Panc1 (cell line): ENCODE data around the gene SLC5A9. TPM values are rescaled to one million over a fixed set of nuclear protein-coding genes. Genes with fewer than 3 reads are reported as not detected.
A peak's percentile ranks its signal among the peaks of the same experiment; 100 is the strongest.
"Not testable (repeated sequence)": the region's sequence is repeated elsewhere in the genome, so short reads cannot be mapped to it uniquely, and the experiment has no call there.

ENCODE experiments used
- ATAC-seq: fragments of 200-7000 bp; cut with Tn5 transposase; 2 replicates; pipeline ENCODE4 v1.9.1; 2020; ENCODE audit warnings: mild to moderate bottlenecking, moderate library complexity
- BruUV-seq: library from RNA; stranded (reverse); fragments of 400-500 nt; replicated peaks from 2 replicates; lab custom pipeline; 2021; lab: Mats Ljungman, UMichigan
- CTCF ChIA-PET: fragments of 300-600 bp; sonication (Branson Sonifier 250); formaldehyde crosslinking; loops from one replicate; lab custom pipeline; 2022; ENCODE audit warnings: antibody characterized with exemption; lab: Charles Lee
- POLR2A ChIA-PET: fragments of 300-600 bp; sonication (Branson Sonifier 250); formaldehyde crosslinking; loops from one replicate; lab custom pipeline; 2022; ENCODE audit warnings: antibody characterized with exemption; lab: Charles Lee
- DNase-seq: peaks from one replicate; pipeline ENCODE4 v3.0.0-alpha.2; 2010; ENCODE audit warnings: low read depth, low spot score
- H3K27ac ChIP-seq: 2 replicates; pipeline ENCODE4 v1.5.1; 2011; ENCODE audit warnings: mild to moderate bottlenecking, low read length, inconsistent platforms
- H3K27me3 ChIP-seq: fragments of 200-500 bp; sonication (Bioruptor generic); 2 replicates; pipeline ENCODE4 v1.6.0; 2014; ENCODE audit warnings: low read length, inconsistent platforms; ENCODE audit not compliant: control insufficient read depth, insufficient read depth
- H3K36me3 ChIP-seq: fragments of 200-500 bp; sonication (Bioruptor generic); 2 replicates; pipeline ENCODE4 v1.5.1; 2014; ENCODE audit warnings: inconsistent platforms, mild to moderate bottlenecking, low read length, moderate library complexity; ENCODE audit not compliant: control insufficient read depth, insufficient read depth
- H3K4me1 ChIP-seq: 2 replicates; pipeline ENCODE4 v1.5.1; 2011; ENCODE audit warnings: inconsistent platforms, mild to moderate bottlenecking, low read length, moderate library complexity; ENCODE audit not compliant: control insufficient read depth, insufficient read depth
- H3K4me3 ChIP-seq, 2 experiments: 2 replicates each; pipeline ENCODE4 v1.5.1; 2011 to 2012; ENCODE audit warnings: low read depth in 2 of 2, low read length in 2 of 2, mild to moderate bottlenecking in 2 of 2, inconsistent platforms in 1 of 2, moderate library complexity in 1 of 2
- H3K9me3 ChIP-seq: fragments of 200-500 bp; sonication (Bioruptor generic); 2 replicates; pipeline ENCODE4 v1.5.1; 2014; ENCODE audit warnings: low read depth, mild to moderate bottlenecking, inconsistent platforms, low read length, moderate library complexity; ENCODE audit not compliant: control insufficient read depth, insufficient read depth
- POLR2AphosphoS5 ChIP-seq: IDR thresholded peaks from 2 replicates; pipeline ENCODE4 v1.6.1; 2012; ENCODE audit warnings: mild to moderate bottlenecking, low read depth, low read length, moderate library complexity
- REST ChIP-seq, 2 experiments: IDR thresholded peaks; 2 replicates each; pipeline ENCODE4 v1.6.1; 2011 to 2012; ENCODE audit warnings: low read depth in 2 of 2, control low read depth in 1 of 2, low read length in 1 of 2, mild to moderate bottlenecking in 1 of 2, moderate library complexity in 1 of 2; ENCODE audit not compliant: insufficient read depth in 1 of 2
- SIN3A ChIP-seq: IDR thresholded peaks from 2 replicates; pipeline ENCODE4 v1.6.1; 2012; ENCODE audit warnings: low read depth, mild to moderate bottlenecking, low read length, moderate library complexity, borderline replicate concordance; ENCODE audit not compliant: insufficient read depth
- TCF7L2 ChIP-seq: IDR thresholded peaks from 2 replicates; pipeline ENCODE4 v1.6.1; 2011; ENCODE audit warnings: mild to moderate bottlenecking, low read depth, low read length, inconsistent platforms
- in situ Hi-C: cut with HindIII; loops from 2 replicates; pipeline ENCODE4 v1.10.0; 2016; ENCODE audit warnings: low sequenced_read_pairs, low pct_unique_long_range_greater_than_20kb
- intact Hi-C: fragments of 100-400 bp; cut with micrococcal nuclease; formaldehyde crosslinking; loops from one replicate; pipeline ENCODE4 v1.10.0; 2022; ENCODE audit not compliant: unreplicated experiment
- total RNA-seq: library from RNA; stranded (reverse); gene quantifications from one replicate; pipeline ENCODE4 v1.2.1, GENCODE V29; 2021; ENCODE audit not compliant: unreplicated experiment
- TF ChIP-seq, protein P1 (sequence below): fragments of 450-650 bp; IDR thresholded peaks from 2 replicates; pipeline ENCODE4 v1.5.1; 2017; ENCODE audit warnings: mild to moderate bottlenecking

The SLC5A9 gene
- total RNA-seq, 1 experiment from 2014 or later, result not detected

DNA sequence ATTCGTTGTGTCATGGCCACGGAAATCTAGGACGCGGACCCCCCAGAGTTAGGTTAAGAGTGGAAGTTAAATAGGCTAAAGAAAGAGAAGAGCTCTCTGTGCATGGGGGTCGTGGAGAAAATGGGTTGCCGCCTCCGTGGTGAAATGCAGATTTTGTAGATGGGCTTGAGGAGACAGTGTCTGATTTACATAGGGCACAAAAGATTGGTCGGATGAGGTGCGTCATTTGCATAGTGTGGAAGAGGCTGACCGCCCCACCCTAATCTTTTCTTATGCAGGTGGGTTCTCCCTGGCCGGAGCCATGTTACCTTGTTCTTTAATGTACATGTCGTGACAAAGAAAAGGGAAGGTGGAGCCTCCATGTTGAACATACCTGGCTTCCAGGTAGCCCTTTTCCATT is 14.3 kb upstream of the SLC5A9 start:
- H3K4me3 ChIP-seq, result no peak overlapping the region
- ATAC-seq (no peak), DNase-seq (no peak)
- H3K4me1 ChIP-seq, result no peaks in the 10 kb centered on the region; the same call in 1 of the 2 replicates
- no TSS peak for BruUV-seq
- no peaks in the 10 kb centered on the region for H3K36me3 ChIP-seq
- no peak overlapping the region for H3K27ac ChIP-seq
- H3K27me3 ChIP-seq, result no peaks in the 10 kb centered on the region
- ChIA-PET CTCF (no interaction called here), POLR2A (no interaction called here)
- in situ Hi-C loops (no loop called here), intact Hi-C loops (no loop called here)
- H3K9me3 ChIP-seq, result no peaks in the 10 kb centered on the region
- TF ChIP-seq TCF7L2, result no peak
- no peak for TF ChIP-seq POLR2AphosphoS5
- TF ChIP-seq, protein P1, sequence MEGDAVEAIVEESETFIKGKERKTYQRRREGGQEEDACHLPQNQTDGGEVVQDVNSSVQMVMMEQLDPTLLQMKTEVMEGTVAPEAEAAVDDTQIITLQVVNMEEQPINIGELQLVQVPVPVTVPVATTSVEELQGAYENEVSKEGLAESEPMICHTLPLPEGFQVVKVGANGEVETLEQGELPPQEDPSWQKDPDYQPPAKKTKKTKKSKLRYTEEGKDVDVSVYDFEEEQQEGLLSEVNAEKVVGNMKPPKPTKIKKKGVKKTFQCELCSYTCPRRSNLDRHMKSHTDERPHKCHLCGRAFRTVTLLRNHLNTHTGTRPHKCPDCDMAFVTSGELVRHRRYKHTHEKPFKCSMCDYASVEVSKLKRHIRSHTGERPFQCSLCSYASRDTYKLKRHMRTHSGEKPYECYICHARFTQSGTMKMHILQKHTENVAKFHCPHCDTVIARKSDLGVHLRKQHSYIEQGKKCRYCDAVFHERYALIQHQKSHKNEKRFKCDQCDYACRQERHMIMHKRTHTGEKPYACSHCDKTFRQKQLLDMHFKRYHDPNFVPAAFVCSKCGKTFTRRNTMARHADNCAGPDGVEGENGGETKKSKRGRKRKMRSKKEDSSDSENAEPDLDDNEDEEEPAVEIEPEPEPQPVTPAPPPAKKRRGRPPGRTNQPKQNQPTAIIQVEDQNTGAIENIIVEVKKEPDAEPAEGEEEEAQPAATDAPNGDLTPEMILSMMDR, result no peak
- TF ChIP-seq REST (IDR thresholded peaks at IDR 0.05; ENCODE audit: insufficient read depth in 1 of 2, low read depth in 2 of 2, low read length in 1 of 2), result no peak
- no peak for TF ChIP-seq SIN3A

GRCh38 chr1:48208652-48209051 is 13.9 kb upstream of the SLC5A9 start:
- Histone ChIP-seq H3K27ac (no peak overlapping the region), H3K36me3 (no peaks in the 10 kb centered on the region), H3K4me3 (no peak overlapping the region), H3K9me3 (no peaks in the 10 kb centered on the region), H3K27me3 (peaks cover 2% of the 10 kb centered on the region; the same call in 1 of the 2 replicates), H3K4me1 (no peaks in the 10 kb centered on the region; the same call in 1 of the 2 replicates)
- CTCF ChIA-PET, result no interaction called here
- BruUV-seq, result no TSS peak
- no peak for TF ChIP-seq REST (IDR thresholded peaks at IDR 0.05; ENCODE audit: insufficient read depth in 1 of 2, low read depth in 2 of 2, low read length in 1 of 2)
- TF ChIP-seq TCF7L2, result no peak
- no peak for TF ChIP-seq SIN3A
- no peak for TF ChIP-seq POLR2AphosphoS5
- TF ChIP-seq, protein P1, result no peak
- POLR2A ChIA-PET, result no interaction called here
- ATAC-seq, result no peak
- DNase-seq, result no peak
- in situ Hi-C loops, result no loop called here
- intact Hi-C loops, result no loop called here

DNA sequence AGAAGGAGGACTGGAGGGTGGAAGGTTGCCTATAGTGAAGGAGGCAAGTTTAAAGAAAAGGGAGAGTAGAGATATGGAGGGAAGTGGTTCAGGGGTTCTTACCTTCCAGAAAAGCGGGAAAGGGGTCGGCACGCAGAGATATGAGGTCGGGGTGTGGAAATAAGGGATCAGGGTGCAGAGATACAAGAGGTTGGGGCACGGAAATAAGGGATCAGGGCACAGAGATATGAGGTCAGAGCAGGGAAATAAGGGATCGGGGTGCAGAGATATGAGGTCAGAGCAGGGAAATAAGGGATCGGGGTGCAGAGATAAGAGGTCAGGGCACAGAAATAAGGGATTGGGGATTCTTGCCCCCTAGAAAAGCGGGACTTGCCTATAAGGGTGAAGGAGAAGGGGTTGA is 9.1 kb upstream of the SLC5A9 start:
- H3K27ac ChIP-seq, POLR2A ChIA-PET, DNase-seq, H3K4me1 ChIP-seq, BruUV-seq, CTCF ChIA-PET, intact Hi-C loops, in situ Hi-C loops, H3K9me3 ChIP-seq, H3K36me3 ChIP-seq, ATAC-seq, H3K27me3 ChIP-seq: not testable (repeated sequence)
- H3K4me3 ChIP-seq, result peak overlapping the region in 1 of 2 experiments; percentile 14; a peak in 2 of 4 replicates
